SU-DHL-6 (cell line): ENCODE data around the gene SMC4.

Source experiments
- H2AFZ ChIP-seq: fragments of 200-600 bp; sonication (generic); 2 replicates; pipeline ENCODE4 v1.6.1; 2014; ENCODE audit warnings: low read depth, mild to moderate bottlenecking, moderate library complexity, mixed read lengths, antibody characterized with exemption, low read length; ENCODE audit not compliant: severe bottlenecking
- H3F3A ChIP-seq: fragments of 200-600 bp; shearing (Covaris generic); 2 replicates; pipeline ENCODE4 v1.6.0; 2016; ENCODE audit warnings: antibody characterized with exemption, mild to moderate bottlenecking; ENCODE audit not compliant: insufficient read depth
- H3K27ac ChIP-seq: fragments of 200-600 bp; sonication (generic); 2 replicates; pipeline ENCODE4 v1.5.1; 2016; ENCODE audit warnings: low read depth, mild to moderate bottlenecking, low read length, moderate library complexity, mixed read lengths
- H3K27me3 ChIP-seq: fragments of 200-600 bp; sonication (generic), shearing (Covaris generic); 2 replicates; pipeline ENCODE4 v1.6.0; 2014; ENCODE audit warnings: mild to moderate bottlenecking, low read length
- H3K36me3 ChIP-seq: fragments of 200-600 bp; sonication (generic); 2 replicates; pipeline ENCODE4 v1.6.1; 2014; ENCODE audit warnings: mild to moderate bottlenecking, low read length, mixed read lengths
- H3K4me2 ChIP-seq: fragments of 300-600, 200-600 bp; shearing (Covaris generic), sonication (generic); 2 replicates; pipeline ENCODE4 v1.6.0; 2014; ENCODE audit warnings: low read length, low read depth, mild to moderate bottlenecking; ENCODE audit not compliant: poor library complexity, severe bottlenecking
- H3K4me3 ChIP-seq: fragments of 200-600 bp; sonication (generic); 2 replicates; pipeline ENCODE4 v1.5.1; 2014; ENCODE audit warnings: antibody characterized with exemption, low read length, mild to moderate bottlenecking, mixed read lengths; ENCODE audit not compliant: insufficient read depth, poor library complexity, severe bottlenecking
- H3K79me2 ChIP-seq: fragments of 200-600 bp; sonication (generic); 2 replicates; pipeline ENCODE4 v1.6.1; 2014; ENCODE audit warnings: mild to moderate bottlenecking, low read length, moderate library complexity; ENCODE audit not compliant: insufficient read depth
- H3K9ac ChIP-seq: fragments of 200-600 bp; sonication (generic); 2 replicates; pipeline ENCODE4 v1.7.0; 2014; ENCODE audit warnings: mild to moderate bottlenecking, low read length
- H3K9me2 ChIP-seq: fragments of 200-600 bp; sonication (generic); replicated peaks from 2 replicates; pipeline ENCODE4 v1.6.1; 2014; ENCODE audit warnings: low read length; ENCODE audit not compliant: insufficient read depth
- H3K9me3 ChIP-seq: fragments of 200-600 bp; sonication (generic); 2 replicates; pipeline ENCODE4 v1.6.1; 2014; ENCODE audit warnings: low read length, mixed read lengths; ENCODE audit not compliant: insufficient read depth
- H4K20me1 ChIP-seq: fragments of 200-600 bp; sonication (generic); 2 replicates; pipeline ENCODE4 v1.6.1; 2014; ENCODE audit warnings: low read depth, mild to moderate bottlenecking, antibody characterized with exemption, low read length, moderate library complexity, mixed read lengths
- CTCF ChIP-seq: fragments of 200-600 bp; sonication (generic); IDR thresholded peaks from one replicate; pipeline ENCODE4 v1.5.1; 2017; ENCODE audit warnings: antibody characterized with exemption, mild to moderate bottlenecking, low read length, moderate library complexity; ENCODE audit not compliant: insufficient read depth, poor library complexity, severe bottlenecking
- EZH2phosphoT487 ChIP-seq: fragments of 200-600 bp; sonication (generic), shearing (Covaris generic); conservative IDR thresholded peaks from 2 replicates; pipeline ENCODE4 v1.6.1; 2018; ENCODE audit warnings: mild to moderate bottlenecking, antibody characterized with exemption, low read length, moderate library complexity, mixed read lengths

Gene SMC4

DNA sequence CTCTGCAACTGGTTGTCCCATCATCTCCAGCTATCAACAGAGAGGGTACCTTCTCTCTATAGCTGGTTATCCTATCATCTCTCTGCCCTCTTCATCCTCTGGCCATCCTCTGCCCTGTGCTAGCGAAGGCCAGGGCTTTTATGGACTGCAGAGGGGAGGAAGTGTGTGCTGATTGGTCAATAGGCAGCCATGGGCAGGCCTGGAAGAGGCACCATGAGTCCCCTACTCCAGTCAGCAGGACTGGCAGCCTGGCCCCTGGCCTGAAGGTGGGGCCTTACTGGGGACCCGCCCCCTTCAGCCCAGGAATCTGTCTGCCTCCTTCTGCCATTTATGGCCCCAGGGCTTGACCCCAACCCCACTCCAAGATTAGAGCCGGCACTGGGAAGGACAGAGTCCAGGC lies 60.6 kb downstream of the SMC4 start:
- TF ChIP-seq CTCF (no peak), EZH2phosphoT487 (no peak)
- Histone ChIP-seq H2AFZ (no peak overlapping the region), H3K4me3 (no peak overlapping the region), H3K4me2 (no peak overlapping the region), H3K79me2 (no peaks in the 10 kb centered on the region), H3K9me2 (no peaks in the 10 kb centered on the region), H3K9ac (no peak overlapping the region), H3K27ac (no peak overlapping the region), H3K9me3 (no peaks in the 10 kb centered on the region), H3K27me3 (no peaks in the 10 kb centered on the region), H3F3A (no peaks in the 10 kb centered on the region), H3K36me3 (no peaks in the 10 kb centered on the region), H4K20me1 (no peaks in the 10 kb centered on the region)

DNA sequence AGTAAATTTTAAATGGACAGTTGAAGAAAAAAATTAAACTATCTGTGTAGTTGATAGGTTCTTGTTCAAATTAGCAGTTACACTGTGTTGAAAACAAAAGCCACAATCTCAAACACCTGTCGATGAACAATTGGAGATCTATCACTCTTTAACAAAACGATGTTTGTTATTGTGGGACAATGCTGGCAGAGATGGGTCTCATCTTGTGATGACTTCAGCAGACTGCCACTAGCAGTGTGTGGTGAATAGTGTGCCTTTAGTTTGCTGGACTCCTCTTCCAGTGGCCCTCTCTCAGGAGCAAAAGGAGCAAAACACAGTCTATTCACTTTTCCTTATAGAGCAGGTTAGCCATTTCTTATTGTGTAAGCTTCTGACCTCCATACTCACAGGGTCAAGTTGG lies 64.9 kb downstream of the SMC4 start:
- H3K79me2 ChIP-seq: no peaks in the 10 kb centered on the region
- no peaks in the 10 kb centered on the region for H4K20me1 ChIP-seq
- no peak overlapping the region for H2AFZ ChIP-seq
- no peak overlapping the region for H3K4me3 ChIP-seq
- H3K36me3 ChIP-seq: no peaks in the 10 kb centered on the region
- no peak overlapping the region for H3K27ac ChIP-seq
- H3K9ac ChIP-seq: no peak overlapping the region
- no peaks in the 10 kb centered on the region for H3K9me2 ChIP-seq
- H3K9me3 ChIP-seq: 0 out of 2 replicates have a peak, but pooled peaks cover under 1% of the 10 kb centered on the region
- H3F3A ChIP-seq: no peaks in the 10 kb centered on the region
- no peak for TF ChIP-seq EZH2phosphoT487
- TF ChIP-seq CTCF: no peak
- H3K27me3 ChIP-seq: no peaks in the 10 kb centered on the region
- H3K4me2 ChIP-seq: no peak overlapping the region

- Histone ChIP-seq H3K4me3 (no peak overlapping the region), H3K79me2 (no peaks in the 10 kb centered on the region), H3K27ac (no peak overlapping the region), H3K9me2 (no peaks in the 10 kb centered on the region), H3K9ac (no peak overlapping the region), H3K36me3 (no peaks in the 10 kb centered on the region), H3K4me2 (no peak overlapping the region), H3K9me3 (peaks cover 6% of the 10 kb centered on the region; the same call in 1 of the 2 replicates), H3F3A (no peaks in the 10 kb centered on the region), H4K20me1 (no peaks in the 10 kb centered on the region), H2AFZ (no peak overlapping the region), H3K27me3 (no peaks in the 10 kb centered on the region)
- no peak for TF ChIP-seq CTCF
- TF ChIP-seq EZH2phosphoT487: no peak
These were observed 65.5 kb downstream of the SMC4 start for GRCh38 chr3:160464971-160465370.
